ENCODE measurements around the gene SYCP2. TPM values are rescaled to one million over a fixed set of nuclear protein-coding genes. Genes with fewer than 3 reads are reported as not detected.
"Not testable (repeated sequence)": the region's sequence is repeated elsewhere in the genome, so short reads cannot be mapped to it uniquely, and the experiment has no call there.

The SYCP2 gene
- total RNA-seq, 3 donors from 2014 or later: 4.5 to 30.1 (median 12.5) TPM

DNA sequence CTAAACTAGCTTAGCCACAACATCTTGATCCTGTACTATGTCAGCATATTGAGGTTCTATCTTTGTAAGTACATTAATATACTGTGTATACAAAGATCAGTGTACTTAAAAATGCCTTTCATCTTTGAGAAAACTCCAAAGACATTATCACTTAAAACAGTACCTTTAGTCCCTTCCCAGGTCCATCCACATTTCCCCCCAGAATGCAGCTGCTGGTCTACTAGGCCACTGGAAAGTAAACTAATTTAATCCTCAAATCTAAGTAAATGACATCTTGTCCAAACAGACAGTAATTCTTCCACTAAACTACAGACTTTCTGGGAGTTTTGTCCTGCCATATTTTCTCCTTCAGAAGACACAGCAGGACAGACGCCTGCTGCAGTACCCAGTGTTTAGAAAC is 68.7 kb downstream of the SYCP2 start:
- no peak overlapping the region for H3K4me3 ChIP-seq
- no peaks in the 10 kb centered on the region for H3K27me3 ChIP-seq
- no peaks in the 10 kb centered on the region for H3K9me3 ChIP-seq
- H3K36me3 ChIP-seq: peaks cover 6% of the 10 kb centered on the region
- TF ChIP-seq POLR2A (IDR thresholded peaks at IDR 0.05) (no peak), POLR2AphosphoS5 (IDR thresholded peaks at IDR 0.05) (no peak)
- TF ChIP-seq, protein P1, sequence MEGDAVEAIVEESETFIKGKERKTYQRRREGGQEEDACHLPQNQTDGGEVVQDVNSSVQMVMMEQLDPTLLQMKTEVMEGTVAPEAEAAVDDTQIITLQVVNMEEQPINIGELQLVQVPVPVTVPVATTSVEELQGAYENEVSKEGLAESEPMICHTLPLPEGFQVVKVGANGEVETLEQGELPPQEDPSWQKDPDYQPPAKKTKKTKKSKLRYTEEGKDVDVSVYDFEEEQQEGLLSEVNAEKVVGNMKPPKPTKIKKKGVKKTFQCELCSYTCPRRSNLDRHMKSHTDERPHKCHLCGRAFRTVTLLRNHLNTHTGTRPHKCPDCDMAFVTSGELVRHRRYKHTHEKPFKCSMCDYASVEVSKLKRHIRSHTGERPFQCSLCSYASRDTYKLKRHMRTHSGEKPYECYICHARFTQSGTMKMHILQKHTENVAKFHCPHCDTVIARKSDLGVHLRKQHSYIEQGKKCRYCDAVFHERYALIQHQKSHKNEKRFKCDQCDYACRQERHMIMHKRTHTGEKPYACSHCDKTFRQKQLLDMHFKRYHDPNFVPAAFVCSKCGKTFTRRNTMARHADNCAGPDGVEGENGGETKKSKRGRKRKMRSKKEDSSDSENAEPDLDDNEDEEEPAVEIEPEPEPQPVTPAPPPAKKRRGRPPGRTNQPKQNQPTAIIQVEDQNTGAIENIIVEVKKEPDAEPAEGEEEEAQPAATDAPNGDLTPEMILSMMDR (IDR thresholded peaks at IDR 0.05): no peak
- no peaks in the 10 kb centered on the region for H3K4me1 ChIP-seq
- intact Hi-C loops (cut with DNase I; ENCODE audit: low total_unique reads): no loop called here
- H3K27ac ChIP-seq: no peak overlapping the region
- no peak for DNase-seq (ENCODE audit: low spot score in 2 of 2)

DNA sequence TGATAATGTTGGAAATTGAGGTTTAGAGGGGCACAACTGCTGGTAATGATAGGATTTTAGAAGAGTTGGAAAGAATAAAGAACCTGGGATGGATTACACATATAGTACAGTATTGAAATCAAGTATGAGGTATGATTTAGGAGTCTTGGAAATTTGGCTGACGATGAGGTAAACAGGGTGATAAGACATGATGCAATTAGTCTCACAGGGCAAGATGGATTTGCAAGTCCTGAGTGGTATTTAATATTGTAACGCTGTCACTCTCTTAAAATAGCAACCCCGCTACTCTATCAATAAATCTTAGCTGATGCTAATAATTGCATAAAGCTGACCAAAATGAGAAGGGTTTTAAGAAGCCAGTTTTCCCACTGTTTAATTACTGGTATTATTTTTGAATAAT is 70.4 kb downstream of the SYCP2 start:
- Histone ChIP-seq H3K27ac (no peak overlapping the region), H3K36me3 (peaks cover 6% of the 10 kb centered on the region), H3K4me1 (no peaks in the 10 kb centered on the region), H3K27me3 (no peaks in the 10 kb centered on the region), H3K9me3 (no peaks in the 10 kb centered on the region), H3K4me3 (no peak overlapping the region)
- DNase-seq (ENCODE audit: low spot score in 2 of 2): no peak
- TF ChIP-seq POLR2AphosphoS5 (IDR thresholded peaks at IDR 0.05): no peak
- no peak for TF ChIP-seq POLR2A (IDR thresholded peaks at IDR 0.05)
- TF ChIP-seq, protein P1 (IDR thresholded peaks at IDR 0.05): no peak
- intact Hi-C loops (cut with DNase I; ENCODE audit: low total_unique reads): no loop called here

DNA sequence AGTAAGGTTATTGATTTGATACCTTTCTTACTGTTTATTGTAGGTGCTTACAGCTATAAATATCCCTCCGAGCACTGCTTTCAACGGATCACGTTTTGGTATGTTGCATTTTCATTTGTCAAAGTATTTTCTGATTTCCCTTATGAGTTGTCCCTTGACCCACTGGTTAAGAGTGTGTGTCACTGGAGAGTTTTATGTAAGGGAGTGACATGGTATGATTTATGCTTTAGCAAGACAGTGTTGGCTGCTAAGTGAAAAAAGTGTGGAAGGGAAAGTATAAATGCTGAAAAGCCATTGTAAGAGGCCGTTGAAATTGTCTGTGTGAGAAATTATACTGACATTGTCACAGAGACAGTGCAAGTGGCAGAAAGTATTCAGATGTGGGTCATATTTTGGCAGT is 72.0 kb downstream of the SYCP2 start:
- H3K4me3 ChIP-seq: no peak overlapping the region
- peaks cover 6% of the 10 kb centered on the region for H3K36me3 ChIP-seq
- no peak for DNase-seq (ENCODE audit: low spot score in 2 of 2)
- TF ChIP-seq, protein P1 (IDR thresholded peaks at IDR 0.05): no peak
- TF ChIP-seq POLR2AphosphoS5 (IDR thresholded peaks at IDR 0.05) (no peak), POLR2A (IDR thresholded peaks at IDR 0.05) (no peak)
- intact Hi-C loops (cut with DNase I; ENCODE audit: low total_unique reads): no loop called here
- H3K27me3 ChIP-seq: no peaks in the 10 kb centered on the region
- H3K27ac ChIP-seq: no peak overlapping the region
- peaks cover 5 to 6% of the 10 kb centered on the region in 2 donors for H3K9me3 ChIP-seq
- H3K4me1 ChIP-seq: no peaks in the 10 kb centered on the region

DNA sequence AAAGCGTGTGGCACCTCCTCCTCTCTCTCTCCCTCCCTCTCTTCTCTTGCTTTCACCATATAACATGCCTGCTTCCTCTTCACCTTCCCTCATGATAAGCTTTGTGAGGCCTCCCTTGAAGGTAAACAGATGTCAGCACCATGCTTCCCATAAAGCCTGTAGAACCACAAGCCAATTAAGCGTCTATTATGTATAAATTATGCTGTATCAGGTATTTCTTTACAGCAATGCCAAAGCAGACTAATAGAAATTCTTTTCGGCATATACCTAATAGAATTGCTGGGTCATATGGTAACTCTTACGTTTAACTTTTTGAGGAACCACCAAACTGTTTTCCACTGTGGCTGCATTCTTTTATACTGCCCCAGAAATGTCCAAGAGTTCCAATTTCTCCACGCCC is 75.0 kb downstream of the SYCP2 start:
- DNase-seq (ENCODE audit: low spot score in 2 of 2): no peak
- no peak overlapping the region for H3K27ac ChIP-seq
- H3K27me3 ChIP-seq: no peaks in the 10 kb centered on the region
- H3K4me3 ChIP-seq: no peak overlapping the region
- peaks cover 5 to 6% of the 10 kb centered on the region in 2 donors for H3K9me3 ChIP-seq
- intact Hi-C loops (cut with DNase I; ENCODE audit: low total_unique reads): no loop called here
- TF ChIP-seq POLR2AphosphoS5 (IDR thresholded peaks at IDR 0.05) (no peak), POLR2A (IDR thresholded peaks at IDR 0.05) (no peak)
- TF ChIP-seq, protein P1 (IDR thresholded peaks at IDR 0.05): no peak
- H3K36me3 ChIP-seq: no peaks in the 10 kb centered on the region
- no peaks in the 10 kb centered on the region for H3K4me1 ChIP-seq

DNA sequence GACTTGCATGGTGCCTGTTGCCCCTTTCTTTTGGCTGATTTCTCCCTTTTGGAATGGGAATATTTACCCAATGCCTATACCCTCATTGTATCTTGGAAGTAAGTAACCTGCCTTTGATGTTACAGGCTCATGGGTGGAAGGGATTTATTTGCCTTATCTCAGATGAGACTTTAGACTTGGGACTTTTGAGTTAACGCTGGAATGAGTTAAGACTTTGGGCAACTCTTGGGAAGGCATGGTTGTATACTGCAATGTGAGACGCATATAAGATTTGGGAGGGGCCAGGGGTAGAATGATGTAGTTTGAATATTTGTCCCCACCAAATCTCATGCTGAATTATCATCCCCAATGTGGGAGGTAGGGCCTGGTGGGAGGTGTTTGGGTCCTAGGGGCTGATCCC is 75.5 kb downstream of the SYCP2 start:
- Histone ChIP-seq H3K9me3 (peaks cover 5 to 6% of the 10 kb centered on the region in 2 donors), H3K27ac (no peak overlapping the region), H3K36me3 (no peaks in the 10 kb centered on the region), H3K4me3 (no peak overlapping the region), H3K27me3 (no peaks in the 10 kb centered on the region), H3K4me1 (no peaks in the 10 kb centered on the region)
- DNase-seq (ENCODE audit: low spot score in 2 of 2): no peak
- intact Hi-C loops (cut with DNase I; ENCODE audit: low total_unique reads): no loop called here
- TF ChIP-seq, protein P1 (IDR thresholded peaks at IDR 0.05): no peak

DNA sequence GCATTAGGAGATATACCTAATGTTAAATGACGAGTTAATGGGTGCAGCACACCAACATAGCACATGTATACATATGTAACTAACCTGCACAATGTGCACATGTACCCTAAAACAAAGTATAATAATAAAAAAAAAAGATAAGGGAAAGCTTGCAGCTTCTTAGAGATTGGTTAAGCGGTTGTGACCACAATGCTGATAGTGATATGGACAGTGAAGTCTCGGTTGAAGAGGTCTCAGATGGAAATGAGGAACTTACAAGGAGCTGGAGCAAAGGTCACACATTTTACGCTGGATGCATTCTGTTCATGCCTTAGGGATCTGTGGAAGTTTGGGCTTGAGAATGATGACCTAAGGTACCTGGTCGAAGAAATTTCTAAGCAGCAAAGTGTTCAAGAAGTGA is 76.5 kb downstream of the SYCP2 start:
- H3K36me3 ChIP-seq; H3K4me1 ChIP-seq; H3K27me3 ChIP-seq; intact Hi-C loops (cut with DNase I; ENCODE audit: low total_unique reads); H3K4me3 ChIP-seq; H3K9me3 ChIP-seq; DNase-seq (ENCODE audit: low spot score in 2 of 2); H3K27ac ChIP-seq: not testable (repeated sequence)

DNA sequence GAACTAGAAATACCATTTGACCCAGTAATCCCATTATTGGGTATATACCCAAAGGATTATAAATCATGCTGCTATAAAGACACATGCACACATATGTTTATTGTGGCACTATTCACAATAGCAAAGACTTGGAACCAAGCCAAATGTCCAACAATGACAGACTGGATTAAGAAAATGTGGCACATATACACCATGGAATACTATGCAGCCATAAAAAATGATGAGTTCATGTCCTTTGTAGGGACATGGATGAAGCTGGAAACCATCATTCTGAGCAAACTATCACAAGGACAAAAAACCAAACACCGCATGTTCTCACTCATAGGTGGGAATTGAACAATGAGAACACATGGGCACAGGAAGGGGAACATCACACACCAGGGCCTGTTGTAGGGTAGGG is 76.9 kb downstream of the SYCP2 start:
- H3K4me3 ChIP-seq; DNase-seq (ENCODE audit: low spot score in 2 of 2); H3K27me3 ChIP-seq; H3K36me3 ChIP-seq; intact Hi-C loops (cut with DNase I; ENCODE audit: low total_unique reads); H3K27ac ChIP-seq; H3K9me3 ChIP-seq; H3K4me1 ChIP-seq: not testable (repeated sequence)
